Esophagus muscularis mucosa (tissue), 4 donors: Measurements from ENCODE around the gene CYTL1. TPM values are rescaled to one million over a fixed set of nuclear protein-coding genes. Genes with fewer than 3 reads are reported as not detected.

Source experiments
- DNase-seq: peaks from one replicate; pipeline ENCODE4 v3.0.0-alpha.2; 2017; ENCODE audit errors: extremely low spot score
- H3K27ac ChIP-seq, 4 donors: fragments of 200-600 bp; sonication (generic); replicated peaks in 1 of 4; 1 replicate in 3 of 4; 2 replicates in 1 of 4; pipeline ENCODE4 v1.5.1; 2016 to 2019; ENCODE audit warnings: mild to moderate bottlenecking in 1 of 4
- H3K27me3 ChIP-seq, 4 donors: fragments of 200-600 bp; sonication (generic); one replicate each; pipeline versions ENCODE4 v1.5.1 to v1.6.0; 2016 to 2019
- H3K36me3 ChIP-seq, 4 donors: fragments of 200-600 bp; sonication (generic); one replicate each; pipeline ENCODE4 v1.5.1; 2016 to 2019
- H3K4me1 ChIP-seq, 4 donors: fragments of 200-600 bp; sonication (generic); one replicate each; pipeline ENCODE4 v1.5.1; 2016 to 2019
- H3K4me3 ChIP-seq, 4 donors: fragments of 200-600 bp; sonication (generic); 1 replicate in 2 of 4; 2 replicates in 2 of 4; pipeline ENCODE4 v1.5.1; 2016 to 2019; ENCODE audit warnings: mild to moderate bottlenecking in 4 of 4, moderate library complexity in 1 of 4
- H3K9me3 ChIP-seq, 4 donors: fragments of 200-600 bp; sonication (generic); 1 replicate in 3 of 4; 2 replicates in 1 of 4; pipeline ENCODE4 v1.5.1; 2016 to 2019
- CTCF ChIP-seq, 3 experiments: fragments of 200-600 bp in 2 of 3; fragments of 450-650 bp in 1 of 3; sonication (generic) in 2 of 3; IDR thresholded peaks; one replicate each; pipeline ENCODE4 v1.5.1; 2017 to 2019; ENCODE audit warnings: antibody characterized with exemption in 3 of 3, mild to moderate bottlenecking in 2 of 3, moderate library complexity in 1 of 3
- EP300 ChIP-seq: sonication (generic); formaldehyde crosslinking; IDR thresholded peaks from one replicate; pipeline ENCODE4 v1.6.1; 2017; ENCODE audit warnings: antibody characterized with exemption
- POLR2A ChIP-seq: fragments of 450-650 bp; IDR thresholded peaks from one replicate; pipeline ENCODE4 v1.6.1; 2017; ENCODE audit warnings: antibody characterized with exemption, moderate library complexity, mild to moderate bottlenecking, low read depth
- POLR2AphosphoS5 ChIP-seq, 2 donors: sonication (generic); formaldehyde crosslinking; IDR thresholded peaks; one replicate each; pipeline ENCODE4 v1.6.1; 2017; ENCODE audit warnings: antibody characterized with exemption in 2 of 2
- WGBS: methylation state at CpG from one replicate; pipeline ENCODE4 v1.1.5; 2018; 5-methylcytosine and 5-hydroxymethylcytosine counted together
- intact Hi-C: fragments of 100-400 bp; cut with DNase I; formaldehyde crosslinking; loops from one replicate; pipeline ENCODE4 v1.15.1; 2023
- total RNA-seq, 4 donors: library from RNA; depleted of rRNA; stranded (reverse); fragments of >200 nt; gene quantifications; one replicate each; pipeline versions ENCODE4 v1.1.0 to v1.2.1, GENCODE V29; 2016

CYTL1 gene
- total RNA-seq, 4 donors from 2014 or later, result 1.2 to 2.3 (median 2.0) TPM

- Histone ChIP-seq H3K27ac (peak overlapping the region in 1 of 4 donors; percentile 17), H3K4me1 (peaks cover 21 to 46% (median 40%) of the 10 kb centered on the region in 4 donors), H3K4me3 (no peak overlapping the region), H3K9me3 (no peaks in the 10 kb centered on the region), H3K36me3 (no peaks in the 10 kb centered on the region), H3K27me3 (peaks cover 0 to 3% (median 0%) of the 10 kb centered on the region in 4 donors)
- no peak for DNase-seq
- intact Hi-C loops, result loop anchor here (5.0 kb wide), 1 partner anchor 41 kb away; no protein-coding TSS in a partner anchor
- TF ChIP-seq CTCF (IDR thresholded peaks at IDR 0.05) (no peak), EP300 (no peak), POLR2AphosphoS5 (IDR thresholded peaks at IDR 0.05) (peak in 1 of 2 donors; percentile 71)
- WGBS, result 62% methylated on average over 8 of the region's 8 CpGs
These were observed 18.6 kb upstream of the CYTL1 start for GRCh38 chr4:5037553-5038551.

GRCh38 chr4:5036239-5036638 lies 17.0 kb upstream of the CYTL1 start:
- Histone ChIP-seq H3K27ac (no peak overlapping the region), H3K27me3 (peaks cover 0 to 3% (median 0%) of the 10 kb centered on the region in 4 donors), H3K9me3 (no peaks in the 10 kb centered on the region), H3K36me3 (no peaks in the 10 kb centered on the region), H3K4me3 (no peak overlapping the region), H3K4me1 (peaks cover 22 to 48% (median 42%) of the 10 kb centered on the region in 4 donors)
- TF ChIP-seq CTCF (IDR thresholded peaks at IDR 0.05) (no peak), POLR2A (no peak), POLR2AphosphoS5 (IDR thresholded peaks at IDR 0.05) (no peak), EP300 (no peak)
- DNase-seq, result no peak
- WGBS, result 41% methylated on average over 5 of the region's 5 CpGs
- intact Hi-C loops, result loop anchor here (5.0 kb wide), 1 partner anchor 39 kb away; no protein-coding TSS in a partner anchor

- TF ChIP-seq POLR2A, result no peak
- no peak for TF ChIP-seq POLR2AphosphoS5 (IDR thresholded peaks at IDR 0.05)
- no peak for TF ChIP-seq CTCF (IDR thresholded peaks at IDR 0.05)
- TF ChIP-seq EP300, result no peak
- intact Hi-C loops, result no loop called here
- Histone ChIP-seq H3K27ac (peak overlapping the region; percentile 36 to 56 (median 47)), H3K27me3 (peaks cover 0 to 3% (median 0%) of the 10 kb centered on the region in 4 donors), H3K4me1 (peaks cover 22 to 48% (median 42%) of the 10 kb centered on the region in 4 donors), H3K36me3 (no peaks in the 10 kb centered on the region), H3K4me3 (no peak overlapping the region), H3K9me3 (no peaks in the 10 kb centered on the region)
- 40% methylated on average over 8 of the region's 8 CpGs for WGBS
- DNase-seq, result no peak
These were observed 14.9 kb upstream of the CYTL1 start for GRCh38 chr4:5034206-5034605.

GRCh38 chr4:5033281-5033841 lies 14.1 kb upstream of the CYTL1 start:
- Histone ChIP-seq H3K27ac (peak overlapping the region; percentile 36 to 56 (median 47)), H3K36me3 (no peaks in the 10 kb centered on the region), H3K9me3 (no peaks in the 10 kb centered on the region), H3K27me3 (peaks cover 0 to 2% (median 0%) of the 10 kb centered on the region in 4 donors), H3K4me3 (no peak overlapping the region), H3K4me1 (peaks cover 22 to 47% (median 41%) of the 10 kb centered on the region in 4 donors)
- no peak for DNase-seq
- intact Hi-C loops, result no loop called here
- TF ChIP-seq CTCF (IDR thresholded peaks at IDR 0.05), result no peak
- TF ChIP-seq POLR2AphosphoS5 (IDR thresholded peaks at IDR 0.05), result peak; percentile 21 to 27
- 30% methylated on average over 10 of the region's 10 CpGs for WGBS
